Astrocyte (in vitro differentiated cells and primary cell): ENCODE results near the gene IFNGR2.

Experiments
- EZH2 ChIP-seq: IDR thresholded peaks from 2 replicates; pipeline ENCODE4 v1.6.1; 2012; ENCODE audit warnings: mild to moderate bottlenecking, low read length, inconsistent platforms; ENCODE audit not compliant: insufficient read depth
- TF ChIP-seq, protein P1 (sequence below): IDR thresholded peaks from 2 replicates; pipeline ENCODE4 v1.5.1; 2011; ENCODE audit warnings: low read depth, mild to moderate bottlenecking, inconsistent platforms, low read length, moderate library complexity; ENCODE audit not compliant: insufficient read depth

DNA sequence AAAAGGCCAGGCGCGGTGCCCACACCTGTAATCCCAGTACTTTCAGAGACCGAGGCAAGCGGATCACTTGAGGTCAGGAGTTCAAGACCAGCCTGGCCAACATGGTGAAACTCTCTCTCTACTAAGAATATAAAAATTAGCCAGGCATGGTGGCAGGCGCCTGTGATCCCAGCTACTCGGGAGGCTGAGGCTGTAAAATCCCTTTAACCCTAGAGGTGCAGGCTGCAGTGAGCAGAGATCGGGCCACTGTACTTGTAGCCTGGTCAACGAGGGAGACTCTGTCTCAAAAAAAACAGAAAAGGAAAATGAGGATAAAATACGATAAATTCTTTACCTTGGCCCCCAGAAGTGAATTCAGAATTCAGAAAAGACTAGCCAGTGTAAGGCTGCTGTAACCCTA lies 75.0 kb downstream of the IFNGR2 start:
- TF ChIP-seq, protein P1, sequence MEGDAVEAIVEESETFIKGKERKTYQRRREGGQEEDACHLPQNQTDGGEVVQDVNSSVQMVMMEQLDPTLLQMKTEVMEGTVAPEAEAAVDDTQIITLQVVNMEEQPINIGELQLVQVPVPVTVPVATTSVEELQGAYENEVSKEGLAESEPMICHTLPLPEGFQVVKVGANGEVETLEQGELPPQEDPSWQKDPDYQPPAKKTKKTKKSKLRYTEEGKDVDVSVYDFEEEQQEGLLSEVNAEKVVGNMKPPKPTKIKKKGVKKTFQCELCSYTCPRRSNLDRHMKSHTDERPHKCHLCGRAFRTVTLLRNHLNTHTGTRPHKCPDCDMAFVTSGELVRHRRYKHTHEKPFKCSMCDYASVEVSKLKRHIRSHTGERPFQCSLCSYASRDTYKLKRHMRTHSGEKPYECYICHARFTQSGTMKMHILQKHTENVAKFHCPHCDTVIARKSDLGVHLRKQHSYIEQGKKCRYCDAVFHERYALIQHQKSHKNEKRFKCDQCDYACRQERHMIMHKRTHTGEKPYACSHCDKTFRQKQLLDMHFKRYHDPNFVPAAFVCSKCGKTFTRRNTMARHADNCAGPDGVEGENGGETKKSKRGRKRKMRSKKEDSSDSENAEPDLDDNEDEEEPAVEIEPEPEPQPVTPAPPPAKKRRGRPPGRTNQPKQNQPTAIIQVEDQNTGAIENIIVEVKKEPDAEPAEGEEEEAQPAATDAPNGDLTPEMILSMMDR = no peak
- no peak for TF ChIP-seq EZH2
